Thyroid gland (tissue), 4 donors: ENCODE results near the gene POLR3H.

ENCODE experiments used
- POLR2A ChIP-seq, 2 donors: fragments of 450-650 bp; IDR thresholded peaks; one replicate each; pipeline ENCODE4 v1.6.1; 2017; ENCODE audit warnings: antibody characterized with exemption in 2 of 2, mild to moderate bottlenecking in 2 of 2, moderate library complexity in 1 of 2
- TF ChIP-seq, protein P1 (sequence below), 6 experiments: fragments of 200-600 bp in 3 of 6; fragments of 450-650 bp in 3 of 6; sonication (generic) in 3 of 6; IDR thresholded peaks; one replicate each; pipeline ENCODE4 v1.5.1; 2016 to 2019; ENCODE audit warnings: antibody characterized with exemption in 6 of 6, mild to moderate bottlenecking in 2 of 6, inconsistent platforms in 1 of 6, moderate library complexity in 1 of 6

DNA sequence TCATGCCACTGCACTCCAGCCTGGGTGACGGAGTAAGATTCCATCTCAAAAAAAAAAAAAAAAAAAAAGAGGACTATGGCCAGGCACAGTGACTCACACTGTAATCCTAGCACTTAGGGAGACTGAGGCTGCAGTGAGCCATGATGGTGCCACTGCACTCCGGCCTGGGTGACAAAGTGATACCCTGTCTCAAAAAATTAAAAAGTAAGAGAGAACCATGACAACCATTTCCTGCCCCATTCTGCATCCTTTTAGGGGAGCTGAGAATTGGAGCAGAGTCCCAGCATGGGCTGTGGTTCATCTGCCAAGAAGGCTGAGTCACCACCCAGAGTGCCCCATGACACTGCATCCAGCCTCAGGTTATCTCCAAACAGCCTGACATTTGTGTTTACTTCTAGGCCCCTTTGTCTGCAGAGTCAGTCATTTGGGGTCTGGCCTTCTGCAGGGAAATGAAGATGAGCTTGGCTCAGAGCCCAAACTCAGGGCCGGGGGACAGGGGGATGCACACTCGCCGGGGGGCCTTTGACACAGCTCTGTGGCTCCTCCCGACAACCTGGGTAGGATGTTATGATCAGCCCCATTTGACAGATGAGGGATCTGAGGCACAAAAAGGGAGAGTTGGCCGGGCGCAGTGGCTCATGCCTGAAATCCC is 21.3 kb upstream of the POLR3H start:
- no peak for TF ChIP-seq POLR2A (IDR thresholded peaks at IDR 0.05)
- TF ChIP-seq, protein P1, sequence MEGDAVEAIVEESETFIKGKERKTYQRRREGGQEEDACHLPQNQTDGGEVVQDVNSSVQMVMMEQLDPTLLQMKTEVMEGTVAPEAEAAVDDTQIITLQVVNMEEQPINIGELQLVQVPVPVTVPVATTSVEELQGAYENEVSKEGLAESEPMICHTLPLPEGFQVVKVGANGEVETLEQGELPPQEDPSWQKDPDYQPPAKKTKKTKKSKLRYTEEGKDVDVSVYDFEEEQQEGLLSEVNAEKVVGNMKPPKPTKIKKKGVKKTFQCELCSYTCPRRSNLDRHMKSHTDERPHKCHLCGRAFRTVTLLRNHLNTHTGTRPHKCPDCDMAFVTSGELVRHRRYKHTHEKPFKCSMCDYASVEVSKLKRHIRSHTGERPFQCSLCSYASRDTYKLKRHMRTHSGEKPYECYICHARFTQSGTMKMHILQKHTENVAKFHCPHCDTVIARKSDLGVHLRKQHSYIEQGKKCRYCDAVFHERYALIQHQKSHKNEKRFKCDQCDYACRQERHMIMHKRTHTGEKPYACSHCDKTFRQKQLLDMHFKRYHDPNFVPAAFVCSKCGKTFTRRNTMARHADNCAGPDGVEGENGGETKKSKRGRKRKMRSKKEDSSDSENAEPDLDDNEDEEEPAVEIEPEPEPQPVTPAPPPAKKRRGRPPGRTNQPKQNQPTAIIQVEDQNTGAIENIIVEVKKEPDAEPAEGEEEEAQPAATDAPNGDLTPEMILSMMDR (IDR thresholded peaks at IDR 0.05) = no peak
